HG03342 (cell line): ENCODE results near the gene TNIP1.
A peak's percentile ranks its signal among the peaks of the same experiment; 100 is the strongest.

ENCODE experiments used
- ATAC-seq: cut with Tn5 transposase; IDR thresholded peaks from one replicate; pipeline ENCODE4 v1.9.1; 2021; ENCODE audit warnings: mild to moderate bottlenecking, moderate library complexity; ENCODE audit not compliant: unreplicated experiment

The TNIP1 gene

GRCh38 chr5:151047814-151048425 is 32.9 kb downstream of the TNIP1 start:
- peak; percentile 73 for ATAC-seq

- no peak for ATAC-seq
Measured at GRCh38 chr5:151042453-151043093, 38.3 kb downstream of the TNIP1 start.

GRCh38 chr5:151041577-151042268 is 39.1 kb downstream of the TNIP1 start:
- ATAC-seq = no peak

DNA sequence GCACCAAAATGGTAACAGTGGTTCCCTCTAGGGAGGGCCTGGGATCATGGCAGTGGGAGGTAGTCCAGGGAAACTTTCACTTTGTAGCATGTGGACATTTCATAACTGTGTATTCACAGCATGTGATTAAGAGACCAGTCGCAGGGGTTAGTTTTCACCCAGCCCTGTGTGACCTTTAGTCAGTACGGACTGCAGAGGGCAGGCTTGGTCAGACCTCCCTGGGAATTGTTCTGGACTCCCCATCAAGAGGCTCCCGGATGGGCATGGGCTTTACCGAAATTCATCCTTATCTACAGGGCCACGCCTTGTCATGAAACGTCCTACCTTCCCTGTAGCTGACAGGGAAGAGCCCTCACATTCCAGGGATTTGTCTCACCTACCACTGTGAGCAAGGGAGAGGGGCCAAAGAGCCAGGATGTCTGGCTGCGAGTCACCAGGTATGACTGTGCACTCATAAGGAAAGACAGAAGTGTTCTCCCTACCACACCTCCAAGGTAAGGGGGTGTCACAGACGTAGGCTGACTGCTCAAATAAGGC is 40.6 kb downstream of the TNIP1 start:
- ATAC-seq = no peak

GRCh38 chr5:151039665-151040064 is 41.2 kb downstream of the TNIP1 start:
- no peak for ATAC-seq

DNA sequence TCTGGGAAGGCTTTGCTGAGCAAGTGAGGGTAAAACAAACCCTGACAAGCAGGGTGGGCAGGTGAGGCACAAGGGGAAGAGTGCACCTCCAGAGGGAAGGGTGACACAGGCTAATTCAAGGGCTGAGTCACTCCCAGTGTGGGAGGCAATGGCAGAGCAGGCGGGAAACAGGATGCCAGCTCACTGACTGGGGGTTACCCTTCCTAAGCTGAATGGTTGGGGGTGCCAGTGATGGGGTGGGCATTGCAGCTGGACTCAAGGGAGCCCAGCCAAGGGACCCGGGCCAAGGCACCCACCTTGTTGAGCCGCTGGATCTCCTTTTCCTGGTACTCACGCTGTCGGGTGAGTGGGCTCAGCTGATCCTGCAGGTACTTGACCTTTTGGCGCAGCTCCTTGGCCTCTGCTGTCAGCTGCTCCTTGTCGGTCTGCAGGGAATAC is 42.0 kb downstream of the TNIP1 start:
- ATAC-seq = no peak

DNA sequence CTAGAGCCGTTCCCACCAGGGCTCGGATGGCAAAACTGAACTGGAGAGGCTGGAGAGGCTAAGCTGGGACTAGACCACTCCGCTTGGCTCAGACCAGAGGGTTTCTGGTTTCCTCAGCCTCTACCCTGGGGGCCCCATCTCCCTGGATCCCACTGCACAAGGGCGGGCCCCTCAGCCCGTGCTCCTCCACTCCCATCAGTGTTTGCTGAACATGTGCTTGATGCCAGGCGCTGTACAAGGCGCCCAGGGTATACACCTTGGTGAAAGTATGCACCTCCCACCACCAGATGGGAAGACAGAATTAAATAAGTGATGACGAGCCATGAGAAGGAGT is 42.5 kb downstream of the TNIP1 start:
- ATAC-seq = no peak

- ATAC-seq = no peak
Measured at GRCh38 chr5:151037561-151038411, 43.0 kb downstream of the TNIP1 start.

- no peak for ATAC-seq
Measured at GRCh38 chr5:151036556-151036955, 44.3 kb downstream of the TNIP1 start.

- ATAC-seq = no peak
Measured at GRCh38 chr5:151034422-151035379, 46.1 kb downstream of the TNIP1 start.

DNA sequence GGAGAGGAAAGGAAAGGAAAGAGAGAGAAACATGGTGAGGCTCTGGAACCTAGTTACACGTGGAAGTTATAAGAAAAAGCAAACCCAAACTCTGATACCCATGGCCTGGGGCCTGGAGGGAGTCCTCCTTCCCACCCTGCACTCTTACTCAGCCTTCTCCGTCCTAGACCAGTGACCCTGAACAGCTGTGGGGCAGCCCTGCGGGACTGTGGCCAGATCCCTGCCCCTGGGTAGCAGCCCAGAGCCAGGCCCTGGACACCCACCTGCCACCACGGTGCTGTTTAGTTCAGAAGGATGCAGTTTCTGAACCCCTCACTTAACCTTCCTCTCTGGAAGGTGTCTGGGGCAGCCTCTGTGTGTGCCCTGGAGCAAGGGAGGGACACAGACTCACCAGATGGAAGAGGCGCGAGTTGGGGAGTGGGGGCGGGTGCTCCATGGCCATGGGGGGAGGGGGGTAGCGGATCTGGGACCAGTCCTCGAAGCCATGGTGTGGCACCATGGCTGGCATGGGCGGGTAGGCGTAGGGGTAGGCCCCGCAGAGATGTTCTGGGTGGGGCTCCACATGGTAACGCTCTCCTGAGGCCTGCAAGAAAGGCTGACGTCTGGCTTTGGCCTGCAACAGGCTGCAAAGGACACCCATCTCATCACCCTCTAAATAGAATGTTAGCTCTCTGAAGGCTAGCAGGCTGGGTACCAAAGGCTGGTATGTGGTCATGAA is 47.5 kb downstream of the TNIP1 start:
- ATAC-seq = no peak

GRCh38 chr5:151031554-151031953 is 49.3 kb downstream of the TNIP1 start:
- ATAC-seq = no peak

GRCh38 chr5:151030379-151030778 is 50.5 kb downstream of the TNIP1 start:
- ATAC-seq = no peak

DNA sequence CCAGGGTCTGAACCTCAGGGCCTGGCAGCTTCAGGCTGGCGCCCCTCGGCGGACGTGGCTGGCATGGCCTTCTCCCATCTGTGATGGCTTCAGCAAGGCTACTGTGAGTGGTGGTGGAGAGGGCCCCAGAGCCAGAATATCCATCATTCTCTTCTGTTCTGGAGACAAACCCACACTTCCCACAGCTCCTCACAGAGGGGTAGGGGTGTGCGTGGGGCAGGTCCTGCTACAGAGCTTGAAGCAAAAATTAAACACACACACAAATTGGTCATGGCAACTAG is 50.8 kb downstream of the TNIP1 start:
- ATAC-seq = no peak

- ATAC-seq = no peak
Measured at GRCh38 chr5:151029179-151030055, 51.4 kb downstream of the TNIP1 start.

GRCh38 chr5:151028717-151029116 is 52.1 kb downstream of the TNIP1 start:
- ATAC-seq = no peak

DNA sequence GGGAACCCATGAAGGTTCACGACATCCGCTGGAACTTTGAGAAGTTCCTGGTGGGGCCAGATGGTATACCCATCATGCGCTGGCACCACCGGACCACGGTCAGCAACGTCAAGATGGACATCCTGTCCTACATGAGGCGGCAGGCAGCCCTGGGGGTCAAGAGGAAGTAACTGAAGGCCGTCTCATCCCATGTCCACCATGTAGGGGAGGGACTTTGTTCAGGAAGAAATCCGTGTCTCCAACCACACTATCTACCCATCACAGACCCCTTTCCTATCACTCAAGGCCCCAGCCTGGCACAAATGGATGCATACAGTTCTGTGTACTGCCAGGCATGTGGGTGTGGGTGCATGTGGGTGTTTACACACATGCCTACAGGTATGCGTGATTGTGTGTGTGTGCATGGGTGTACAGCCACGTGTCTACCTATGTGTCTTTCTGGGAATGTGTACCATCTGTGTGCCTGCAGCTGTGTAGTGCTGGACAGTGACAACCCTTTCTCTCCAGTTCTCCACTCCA is 52.8 kb downstream of the TNIP1 start:
- no peak for ATAC-seq

GRCh38 chr5:151026679-151027078 is 54.2 kb downstream of the TNIP1 start:
- ATAC-seq = no peak
